ENCODE measurements around the gene MSH2. TPM values are rescaled to one million over a fixed set of nuclear protein-coding genes. Genes with fewer than 3 reads are reported as not detected.
A peak's percentile ranks its signal among the peaks of the same experiment; 100 is the strongest.

The MSH2 gene
- total RNA-seq, 2 experiments from 2014 or later, result 56.9 to 59.2 TPM

GRCh38 chr2:47485751-47486300, 82.9 kb downstream of the MSH2 start:
- Mint-ChIP-seq H3K27ac (no peak overlapping the region), H3K4me3 (no peak overlapping the region), H3K36me3 (ENCODE audit: low read depth) (peaks cover 37% of the 10 kb centered on the region), H3K4me1 (ENCODE audit: low read depth) (peaks cover 21% of the 10 kb centered on the region), H3K9me3 (no peaks in the 10 kb centered on the region), H3K27me3 (no peaks in the 10 kb centered on the region)
- ATAC-seq, result no peak
- ChIA-PET POLR2A (no interaction called here), CTCF (interaction anchor here (1.2 to 1.7 kb wide), 3 partner anchors 79 to 282 kb away, joined by 3 to 9 read pairs (median 7); no protein-coding TSS in a partner anchor)
- intact Hi-C loops (cut with micrococcal nuclease), result no loop called here
- no peak for TF ChIP-seq CTCF (IDR thresholded peaks at IDR 0.05)
- no peak for DNase-seq

- intact Hi-C loops (cut with micrococcal nuclease), result no loop called here
- CTCF ChIA-PET, result interaction anchor here (0.9 to 1.7 kb wide), 3 partner anchors 34 to 284 kb away, joined by 3 to 9 read pairs (median 3); no protein-coding TSS in a partner anchor
- POLR2A ChIA-PET, result interaction anchor here (0.9 kb wide), 1 partner anchor 9 kb away, joined by 3 read pairs; no protein-coding TSS in a partner anchor
- H3K9me3 Mint-ChIP-seq, result no peaks in the 10 kb centered on the region
- no peaks in the 10 kb centered on the region for H3K27me3 Mint-ChIP-seq
- peak; percentile 44 for DNase-seq
- peaks cover 21% of the 10 kb centered on the region for H3K4me1 Mint-ChIP-seq (ENCODE audit: low read depth)
- TF ChIP-seq CTCF (IDR thresholded peaks at IDR 0.05), result no peak
- peaks cover 30% of the 10 kb centered on the region for H3K36me3 Mint-ChIP-seq (ENCODE audit: low read depth)
- no peak overlapping the region for H3K4me3 Mint-ChIP-seq
- ATAC-seq, result peak; percentile 95
- H3K27ac Mint-ChIP-seq, result peak overlapping the region; percentile 83
Observed at GRCh38 chr2:47486841-47487497, 84.0 kb downstream of the MSH2 start.

- peaks cover 21% of the 10 kb centered on the region for H3K4me1 Mint-ChIP-seq (ENCODE audit: low read depth)
- no peaks in the 10 kb centered on the region for H3K9me3 Mint-ChIP-seq
- intact Hi-C loops (cut with micrococcal nuclease), result no loop called here
- ATAC-seq (no peak), DNase-seq (no peak)
- ChIA-PET POLR2A (no interaction called here), CTCF (interaction anchor here (1.7 kb wide), 1 partner anchor 280 kb away, joined by 9 read pairs; no protein-coding TSS in a partner anchor)
- H3K36me3 Mint-ChIP-seq (ENCODE audit: low read depth), result peaks cover 26% of the 10 kb centered on the region
- no peaks in the 10 kb centered on the region for H3K27me3 Mint-ChIP-seq
- H3K27ac Mint-ChIP-seq, result no peak overlapping the region
- TF ChIP-seq CTCF (IDR thresholded peaks at IDR 0.05), result no peak
- H3K4me3 Mint-ChIP-seq, result no peak overlapping the region
Observed at GRCh38 chr2:47487498-47487875, 84.5 kb downstream of the MSH2 start.

- TF ChIP-seq CTCF (IDR thresholded peaks at IDR 0.05), result no peak
- H3K36me3 Mint-ChIP-seq (ENCODE audit: low read depth), result peaks cover 22% of the 10 kb centered on the region
- H3K27ac Mint-ChIP-seq, result no peak overlapping the region
- ChIA-PET POLR2A (no interaction called here), CTCF (no interaction called here)
- H3K4me1 Mint-ChIP-seq (ENCODE audit: low read depth), result peaks cover 21% of the 10 kb centered on the region
- intact Hi-C loops (cut with micrococcal nuclease), result no loop called here
- DNase-seq, result no peak
- H3K27me3 Mint-ChIP-seq, result no peaks in the 10 kb centered on the region
- no peaks in the 10 kb centered on the region for H3K9me3 Mint-ChIP-seq
- no peak overlapping the region for H3K4me3 Mint-ChIP-seq
- ATAC-seq, result no peak
Observed at GRCh38 chr2:47488870-47489584, 86.1 kb downstream of the MSH2 start.

- H3K4me1 Mint-ChIP-seq (ENCODE audit: low read depth), result peaks cover 19% of the 10 kb centered on the region
- no peak for DNase-seq
- no peak for ATAC-seq
- peaks cover 11% of the 10 kb centered on the region for H3K36me3 Mint-ChIP-seq (ENCODE audit: low read depth)
- CTCF ChIA-PET, result no interaction called here
- no peaks in the 10 kb centered on the region for H3K27me3 Mint-ChIP-seq
- no peak overlapping the region for H3K4me3 Mint-ChIP-seq
- no peak for TF ChIP-seq CTCF (IDR thresholded peaks at IDR 0.05)
- H3K9me3 Mint-ChIP-seq, result no peaks in the 10 kb centered on the region
- intact Hi-C loops (cut with micrococcal nuclease), result no loop called here
- POLR2A ChIA-PET, result interaction anchor here (0.6 kb wide), 2 partner anchors 16 to 27 kb away, joined by 3 read pairs; no protein-coding TSS in a partner anchor
- no peak overlapping the region for H3K27ac Mint-ChIP-seq
Observed at GRCh38 chr2:47490406-47490805, 87.5 kb downstream of the MSH2 start.
